22Rv1 (cell line): Measurements from ENCODE around the gene ABHD14A.

Experiments used
- ZFX ChIP-seq: fragments of 450-650 bp; IDR thresholded peaks from 2 replicates; pipeline ENCODE4 v1.6.1; 2017; ENCODE audit warnings: antibody characterized with exemption, borderline replicate concordance
- TF ChIP-seq, protein P1 (sequence below): fragments of 450-650 bp; IDR thresholded peaks from 2 replicates; pipeline ENCODE4 v1.5.1; 2017; ENCODE audit warnings: mild to moderate bottlenecking

DNA sequence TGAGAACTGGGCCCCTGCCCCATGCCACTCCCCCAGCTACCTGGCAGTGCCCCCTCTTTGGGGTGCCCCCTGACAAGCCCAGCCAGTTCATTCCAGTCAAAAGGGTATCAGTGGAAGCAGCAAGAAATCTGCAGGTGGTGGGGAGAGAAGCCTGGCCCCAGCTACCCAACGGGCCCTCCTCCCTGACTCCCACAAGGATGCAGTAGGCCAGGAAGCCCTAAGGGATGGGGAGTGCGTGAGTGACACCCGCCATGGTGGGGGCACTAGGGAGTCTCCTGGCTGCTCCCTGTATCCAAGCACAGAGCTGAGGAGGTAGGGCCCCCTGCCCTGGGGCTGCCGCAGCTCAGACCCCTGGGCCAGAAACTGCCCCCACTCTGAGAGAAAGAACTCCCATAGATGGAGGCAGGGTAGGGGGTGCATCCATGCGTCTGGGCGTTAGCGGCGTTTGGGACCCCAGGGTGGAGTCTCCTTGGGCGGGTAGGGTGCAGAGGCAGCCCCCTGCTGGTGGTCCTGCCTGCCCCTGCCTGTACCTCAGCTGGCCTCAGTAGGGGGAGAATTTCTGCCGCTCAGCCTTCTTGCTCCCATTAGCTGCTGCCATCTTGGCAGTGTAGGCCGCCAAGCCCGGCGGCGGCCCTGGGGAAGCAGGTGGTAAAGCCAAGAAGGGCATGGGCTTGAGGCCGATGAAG is 17.2 kb upstream of the ABHD14A start:
- TF ChIP-seq ZFX: no peak
- TF ChIP-seq, protein P1, sequence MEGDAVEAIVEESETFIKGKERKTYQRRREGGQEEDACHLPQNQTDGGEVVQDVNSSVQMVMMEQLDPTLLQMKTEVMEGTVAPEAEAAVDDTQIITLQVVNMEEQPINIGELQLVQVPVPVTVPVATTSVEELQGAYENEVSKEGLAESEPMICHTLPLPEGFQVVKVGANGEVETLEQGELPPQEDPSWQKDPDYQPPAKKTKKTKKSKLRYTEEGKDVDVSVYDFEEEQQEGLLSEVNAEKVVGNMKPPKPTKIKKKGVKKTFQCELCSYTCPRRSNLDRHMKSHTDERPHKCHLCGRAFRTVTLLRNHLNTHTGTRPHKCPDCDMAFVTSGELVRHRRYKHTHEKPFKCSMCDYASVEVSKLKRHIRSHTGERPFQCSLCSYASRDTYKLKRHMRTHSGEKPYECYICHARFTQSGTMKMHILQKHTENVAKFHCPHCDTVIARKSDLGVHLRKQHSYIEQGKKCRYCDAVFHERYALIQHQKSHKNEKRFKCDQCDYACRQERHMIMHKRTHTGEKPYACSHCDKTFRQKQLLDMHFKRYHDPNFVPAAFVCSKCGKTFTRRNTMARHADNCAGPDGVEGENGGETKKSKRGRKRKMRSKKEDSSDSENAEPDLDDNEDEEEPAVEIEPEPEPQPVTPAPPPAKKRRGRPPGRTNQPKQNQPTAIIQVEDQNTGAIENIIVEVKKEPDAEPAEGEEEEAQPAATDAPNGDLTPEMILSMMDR: no peak
